K562 (cell line): ENCODE results near the gene RARRES2. TPM values are rescaled to one million over a fixed set of nuclear protein-coding genes. Genes with fewer than 3 reads are reported as not detected.

Experiments used
- ATAC-seq: fragments of 200-7000 bp; cut with Tn5 transposase; 3 replicates; pipeline ENCODE4 v1.9.1; 2020; ENCODE audit warnings: moderate library complexity
- BruUV-seq: library from RNA; stranded (reverse); fragments of 400-500 nt; replicated peaks from 2 replicates; lab custom pipeline; 2021; lab: Mats Ljungman, UMichigan
- CTCF ChIA-PET: fragments of 300-600 bp; formaldehyde crosslinking; extraction: SDS; loops from one replicate; lab custom pipeline; 2021; ENCODE audit warnings: low intra/inter-chr PET ratio; lab: Yijun Ruan, JAX
- POLR2A ChIA-PET: fragments of 300-600, 350-650 bp; sonication (Branson Sonifier 250); formaldehyde crosslinking; extraction: SDS; loops from one replicate; lab custom pipeline; 2021; ENCODE audit warnings: antibody characterized with exemption, inconsistent platforms; lab: Yijun Ruan, JAX
- DNase-seq, 4 experiments: peaks; one replicate each; pipeline versions ENCODE4 v3.0.0 to v3.0.0-alpha.2; 2011 to 2018; ENCODE audit warnings: low spot score in 3 of 4, mixed read lengths in 3 of 4; ENCODE audit errors: extremely low read depth in 1 of 4
- FAIRE-seq: peaks from 2 replicates; lab custom pipeline; 2011; peaks lifted over from hg19 to GRCh38; lab: Jason Lieb, UNC
- H2AFZ ChIP-seq: 2 replicates; pipeline ENCODE4 v1.6.0; 2011; ENCODE audit warnings: low read depth, low read length, control low read depth, inconsistent platforms
- H3K27ac ChIP-seq: fragments of 200-600 bp; 3 replicates; pipeline ENCODE4 v1.8.0; 2011; ENCODE audit warnings: low read depth, mild to moderate bottlenecking, control low read depth, inconsistent platforms, low read length, moderate library complexity, mixed read lengths; ENCODE audit errors: extremely low read depth
- H3K27me3 ChIP-seq, 2 experiments: fragments of 300-600 bp in 1 of 2; 2 replicates in 1 of 2; 3 replicates in 1 of 2; pipeline versions ENCODE4 v1.6.0 to v1.8.0; 2011; ENCODE audit warnings: inconsistent platforms in 2 of 2, low read length in 2 of 2, mild to moderate bottlenecking in 1 of 2, mixed read lengths in 1 of 2, moderate library complexity in 1 of 2; ENCODE audit not compliant: control insufficient read depth in 2 of 2, insufficient read depth in 2 of 2
- H3K36me3 ChIP-seq: fragments of 300-600 bp; 3 replicates; pipeline ENCODE4 v1.8.0; 2011; ENCODE audit warnings: mild to moderate bottlenecking, low read length, inconsistent platforms; ENCODE audit not compliant: control insufficient read depth, insufficient read depth
- H3K4me1 ChIP-seq, 2 experiments: fragments of 200-600 bp in 1 of 2; replicated peaks in 1 of 2; 2 replicates in 1 of 2; 3 replicates in 1 of 2; pipeline versions ENCODE4 v1.5.1 to v1.8.0; 2011; ENCODE audit warnings: inconsistent platforms in 2 of 2, low read length in 2 of 2, mild to moderate bottlenecking in 1 of 2, mixed read lengths in 1 of 2, moderate library complexity in 1 of 2; ENCODE audit not compliant: control insufficient read depth in 2 of 2, insufficient read depth in 2 of 2
- H3K4me2 ChIP-seq: 2 replicates; pipeline ENCODE4 v1.6.1; 2011; ENCODE audit warnings: low read length, control low read depth, inconsistent platforms, mixed read lengths; ENCODE audit not compliant: insufficient read depth
- H3K4me3 ChIP-seq: fragments of 200-600 bp; sonication (generic), shearing (Covaris generic); 2 replicates; pipeline ENCODE4 v1.5.1; 2016; ENCODE audit warnings: control low read depth, inconsistent platforms
- H3K79me2 ChIP-seq: fragments of 200-600 bp; 3 replicates; pipeline ENCODE4 v1.8.0; 2011; ENCODE audit warnings: low read length, inconsistent platforms; ENCODE audit not compliant: control insufficient read depth, insufficient read depth
- H3K9ac ChIP-seq, 2 experiments: 2 replicates each; pipeline versions ENCODE4 v1.6.0 to v1.6.1; 2011; ENCODE audit warnings: low read depth in 2 of 2, low read length in 2 of 2, control low read depth in 1 of 2, inconsistent platforms in 1 of 2, mild to moderate bottlenecking in 1 of 2, mixed read lengths in 1 of 2; ENCODE audit not compliant: insufficient read depth in 1 of 2
- H3K9me1 ChIP-seq: one replicate; pipeline ENCODE4 v1.6.0; 2011; ENCODE audit warnings: inconsistent platforms, mild to moderate bottlenecking, low read length, moderate library complexity; ENCODE audit not compliant: control insufficient read depth, insufficient read depth
- H3K9me3 ChIP-seq: replicated peaks from 2 replicates; pipeline ENCODE4 v1.5.1; 2011; ENCODE audit warnings: low read depth, low read length, inconsistent platforms; ENCODE audit not compliant: control insufficient read depth, insufficient read depth
- H4K20me1 ChIP-seq: replicated peaks from 2 replicates; pipeline ENCODE4 v1.6.1; 2011; ENCODE audit warnings: low read length, inconsistent platforms, mixed read lengths; ENCODE audit not compliant: control insufficient read depth, insufficient read depth
- ETV5 ChIP-seq: sonication (generic); formaldehyde crosslinking; IDR thresholded peaks from 2 replicates; pipeline ENCODE4 v1.4.0; 2020; ENCODE audit warnings: low read depth, mild to moderate bottlenecking, missing genetic modification reagents
- NR2C2 ChIP-seq, 2 experiments: fragments of 200-800 bp in 1 of 2; sonication (Bioruptor generic) in 1 of 2; sonication (generic) in 1 of 2; formaldehyde crosslinking in 1 of 2; IDR thresholded peaks; 2 replicates each; pipeline versions ENCODE4 v1.6.1 to v1.8.0; 2016 to 2022; ENCODE audit warnings: mild to moderate bottlenecking in 1 of 2, missing compliant biosample characterization in 1 of 2, missing genetic modification characterization in 1 of 2, missing genetic modification reagents in 1 of 2
- PHB2 ChIP-seq: fragments of 450-650 bp; IDR thresholded peaks from 2 replicates; pipeline ENCODE4 v1.6.1; 2017; ENCODE audit warnings: low read depth
- TEAD1 ChIP-seq, 2 experiments: fragments of 450-650 bp in 1 of 2; sonication (generic) in 1 of 2; formaldehyde crosslinking; IDR thresholded peaks; 2 replicates each; pipeline versions ENCODE4 v1.4.0 to v1.8.0; 2020 to 2022; ENCODE audit warnings: mild to moderate bottlenecking in 2 of 2, missing genetic modification reagents in 1 of 2
- ZFP30 ChIP-seq: fragments of 250-450 bp; sonication (Bioruptor Pico); IDR thresholded peaks from 2 replicates; pipeline ENCODE4 v1.8.0; 2022; ENCODE audit warnings: moderate library complexity, mild to moderate bottlenecking, inconsistent platforms, borderline replicate concordance
- ZNF175 ChIP-seq: fragments of 200-800 bp; sonication (Bioruptor generic); IDR thresholded peaks from 2 replicates; pipeline ENCODE4 v1.6.1; 2016; ENCODE audit warnings: low read depth, mild to moderate bottlenecking, missing genetic modification characterization, missing compliant biosample characterization
- WGBS: fragments of 100-300 bp; shearing (Covaris generic); methylation state at CpG from one replicate; pipeline ENCODE4 v1.1.6; 2016; ENCODE audit warnings: low coverage, mixed read lengths; ENCODE audit not compliant: insufficient coverage; ENCODE audit errors: missing lambda C conversion rate; 5-methylcytosine and 5-hydroxymethylcytosine counted together
- in situ Hi-C: fragments of 300-500 bp; cut with MboI; formaldehyde crosslinking; loops from 4 replicates; pipeline ENCODE4 v1.15.0; 2018; ENCODE audit warnings: inconsistent platforms, mixed read lengths
- intact Hi-C: fragments of 100-400 bp; cut with micrococcal nuclease; formaldehyde crosslinking; loops from 2 replicates; pipeline ENCODE4 v1.14.2; 2022
- polyA plus RNA-seq, 8 experiments: library from polyadenylated mRNA; depleted of rRNA in 4 of 8; stranded (reverse) in 5 of 8; unstranded in 3 of 8; fragments of >200 nt; fragmentation: Nextera tagmentation in 2 of 8; fragmentation: Illumina TruSeq in 1 of 8; extraction: Ambion mirVana in 2 of 8; extraction: Trizol in 1 of 8; gene quantifications; 2 replicates each; pipeline versions ENCODE4 v1.2.1 to v1.2.3, GENCODE V29; 2011 to 2014; ENCODE audit warnings: inconsistent platforms in 1 of 8, missing spikeins in 1 of 8
- total RNA-seq, 7 experiments: library from RNA; depleted of rRNA in 6 of 7; stranded (reverse); fragments of >200 nt in 6 of 7; fragmentation: Illumina TruSeq in 2 of 7; extraction: Trizol in 2 of 7; gene quantifications; 2 replicates each; pipeline versions ENCODE4 v1.2.1 to v1.2.3, GENCODE V29; 2011 to 2021; ENCODE audit warnings: low replicate concordance in 1 of 7
- TF ChIP-seq, protein P1 (sequence below): fragments of 250-450 bp; sonication (Bioruptor Pico); IDR thresholded peaks from 2 replicates; pipeline ENCODE4 v1.8.0; 2022; ENCODE audit warnings: inconsistent platforms, mild to moderate bottlenecking, moderate library complexity, borderline replicate concordance
- TF ChIP-seq, protein P2 (sequence below): conservative IDR thresholded peaks from 2 replicates; pipeline ENCODE4 v1.6.1; 2011; ENCODE audit warnings: low read depth, mild to moderate bottlenecking, low read length; ENCODE audit not compliant: control insufficient read depth
- TF ChIP-seq, protein P3 (sequence below): sonication (generic); formaldehyde crosslinking; IDR thresholded peaks from 2 replicates; pipeline ENCODE4 v1.8.0; 2022; ENCODE audit warnings: mild to moderate bottlenecking, missing genetic modification reagents
- TF ChIP-seq, protein P4 (sequence below), 3 experiments: fragments of 200-800 bp in 1 of 3; fragments of 250-450 bp in 1 of 3; fragments of 450-650 bp in 1 of 3; sonication (Bioruptor Pico) in 1 of 3; sonication (Bioruptor generic) in 1 of 3; formaldehyde crosslinking in 1 of 3; IDR thresholded peaks; 2 replicates each; pipeline versions ENCODE4 v1.6.1 to v1.8.0; 2016 to 2022; ENCODE audit warnings: mild to moderate bottlenecking in 2 of 3, missing genetic modification characterization in 2 of 3, missing compliant biosample characterization in 1 of 3, moderate library complexity in 1 of 3

RARRES2 gene
- total and polyA plus RNA-seq, 9 of the 15 experiments (the other 6 are each of a cell fraction or from before 2014, with no cell fraction given) = 0.11 to 1.7 (median 0.23) TPM; not detected in 6

DNA sequence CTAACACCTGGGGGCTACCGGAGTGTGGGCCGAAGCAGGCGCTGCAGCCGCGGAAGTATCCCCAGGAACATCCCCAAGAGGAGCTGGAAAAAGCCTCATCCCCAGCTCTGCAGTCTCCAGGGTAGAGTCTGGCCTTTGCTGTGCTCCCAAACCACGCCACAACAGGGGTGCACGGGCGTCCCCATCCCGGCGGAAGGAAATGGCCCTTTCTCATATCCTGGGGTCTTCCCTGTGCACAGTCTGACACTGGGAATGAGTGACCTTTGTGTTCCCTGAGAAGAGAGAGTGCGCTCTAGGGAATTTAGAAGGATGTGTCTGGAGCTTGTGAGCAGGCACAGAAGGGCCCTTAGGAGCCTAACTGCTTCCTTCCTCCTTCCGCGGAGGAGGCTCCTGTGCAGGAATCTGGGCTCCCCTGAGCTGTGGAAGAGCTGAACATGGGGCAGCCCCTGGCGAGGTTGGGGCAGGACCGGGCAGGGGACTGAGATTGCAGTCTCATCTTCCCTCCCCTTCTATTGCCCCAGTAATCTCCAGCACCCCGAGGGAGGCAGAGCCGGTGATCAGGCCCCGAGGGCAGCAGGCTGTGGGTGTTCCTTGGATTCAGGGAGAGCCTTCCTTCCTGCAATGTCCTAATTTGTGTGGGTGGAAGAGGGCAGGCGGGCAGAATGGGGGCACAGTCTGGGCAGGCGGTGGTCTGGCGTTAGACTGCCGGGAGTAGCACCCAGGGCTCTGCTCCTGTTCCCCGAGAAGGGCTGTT is 28.5 kb upstream of the RARRES2 start:
- Histone ChIP-seq H3K9me3 (no peaks in the 10 kb centered on the region), H3K9ac (peak overlapping the region; percentile 98 to 99), H3K4me2 (peak overlapping the region; percentile 100), H4K20me1 (no peaks in the 10 kb centered on the region; the same call in 1 of the 2 replicates), H3K4me3 (peak overlapping the region; percentile 79), H3K9me1 (no peaks in the 10 kb centered on the region), H3K27me3 (no peaks in the 10 kb centered on the region), H3K79me2 (peaks cover 66% of the 10 kb centered on the region), H3K4me1 (peaks cover 53 to 64% of the 10 kb centered on the region in 2 experiments), H3K36me3 (peaks cover 58% of the 10 kb centered on the region), H2AFZ (0 out of 2 replicates have a peak overlapping the region, but pooled peaks have one; percentile 82), H3K27ac (peak overlapping the region; percentile 97)
- no TSS peak for BruUV-seq
- intact Hi-C loops (loop anchor here (2.0 kb wide), 2 partner anchors 31 to 47 kb away; partner anchors contain the start of genes ACTR3C and LRRC61), in situ Hi-C loops (no loop called here)
- DNase-seq (peak in 3 of 4 experiments; percentile 27 to 38 (median 32)), FAIRE-seq (no peak), ATAC-seq (peak; percentile 3)
- CTCF ChIA-PET = no interaction called here
- WGBS = 37% methylated on average over 23 of the region's 23 CpGs
- POLR2A ChIA-PET = interaction anchor here (0.6 to 3.5 kb wide), 13 partner anchors 8 to 580 kb away, joined by 3 to 30 read pairs (median 4); partner anchors contain the start of genes ACTR3C and LRRC61
- TF ChIP-seq PHB2 = no peak
- no peak for TF ChIP-seq ZNF175 (CRISPR knock-in tag)
- TF ChIP-seq, protein P1, sequence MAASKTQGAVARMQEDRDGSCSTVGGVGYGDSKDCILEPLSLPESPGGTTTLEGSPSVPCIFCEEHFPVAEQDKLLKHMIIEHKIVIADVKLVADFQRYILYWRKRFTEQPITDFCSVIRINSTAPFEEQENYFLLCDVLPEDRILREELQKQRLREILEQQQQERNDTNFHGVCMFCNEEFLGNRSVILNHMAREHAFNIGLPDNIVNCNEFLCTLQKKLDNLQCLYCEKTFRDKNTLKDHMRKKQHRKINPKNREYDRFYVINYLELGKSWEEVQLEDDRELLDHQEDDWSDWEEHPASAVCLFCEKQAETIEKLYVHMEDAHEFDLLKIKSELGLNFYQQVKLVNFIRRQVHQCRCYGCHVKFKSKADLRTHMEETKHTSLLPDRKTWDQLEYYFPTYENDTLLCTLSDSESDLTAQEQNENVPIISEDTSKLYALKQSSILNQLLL (CRISPR knock-in tag) = peak; percentile 6; the same call in 1 of the 2 replicates
- TF ChIP-seq, protein P2, sequence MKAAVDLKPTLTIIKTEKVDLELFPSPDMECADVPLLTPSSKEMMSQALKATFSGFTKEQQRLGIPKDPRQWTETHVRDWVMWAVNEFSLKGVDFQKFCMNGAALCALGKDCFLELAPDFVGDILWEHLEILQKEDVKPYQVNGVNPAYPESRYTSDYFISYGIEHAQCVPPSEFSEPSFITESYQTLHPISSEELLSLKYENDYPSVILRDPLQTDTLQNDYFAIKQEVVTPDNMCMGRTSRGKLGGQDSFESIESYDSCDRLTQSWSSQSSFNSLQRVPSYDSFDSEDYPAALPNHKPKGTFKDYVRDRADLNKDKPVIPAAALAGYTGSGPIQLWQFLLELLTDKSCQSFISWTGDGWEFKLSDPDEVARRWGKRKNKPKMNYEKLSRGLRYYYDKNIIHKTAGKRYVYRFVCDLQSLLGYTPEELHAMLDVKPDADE = no peak
- TF ChIP-seq, protein P3, sequence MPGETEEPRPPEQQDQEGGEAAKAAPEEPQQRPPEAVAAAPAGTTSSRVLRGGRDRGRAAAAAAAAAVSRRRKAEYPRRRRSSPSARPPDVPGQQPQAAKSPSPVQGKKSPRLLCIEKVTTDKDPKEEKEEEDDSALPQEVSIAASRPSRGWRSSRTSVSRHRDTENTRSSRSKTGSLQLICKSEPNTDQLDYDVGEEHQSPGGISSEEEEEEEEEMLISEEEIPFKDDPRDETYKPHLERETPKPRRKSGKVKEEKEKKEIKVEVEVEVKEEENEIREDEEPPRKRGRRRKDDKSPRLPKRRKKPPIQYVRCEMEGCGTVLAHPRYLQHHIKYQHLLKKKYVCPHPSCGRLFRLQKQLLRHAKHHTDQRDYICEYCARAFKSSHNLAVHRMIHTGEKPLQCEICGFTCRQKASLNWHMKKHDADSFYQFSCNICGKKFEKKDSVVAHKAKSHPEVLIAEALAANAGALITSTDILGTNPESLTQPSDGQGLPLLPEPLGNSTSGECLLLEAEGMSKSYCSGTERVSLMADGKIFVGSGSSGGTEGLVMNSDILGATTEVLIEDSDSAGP (CRISPR knock-in tag) = 0 out of 2 replicates have a peak, but pooled peaks have one; percentile 16
- TF ChIP-seq NR2C2 (CRISPR knock-in tag; IDR thresholded peaks at IDR 0.05) = peak; percentile 59; the same call in 1 of the 2 replicates
- TF ChIP-seq NR2C2 (tag; IDR thresholded peaks at IDR 0.05) = no peak
- no peak for TF ChIP-seq ETV5 (CRISPR knock-in tag)
- TF ChIP-seq, protein P4, sequence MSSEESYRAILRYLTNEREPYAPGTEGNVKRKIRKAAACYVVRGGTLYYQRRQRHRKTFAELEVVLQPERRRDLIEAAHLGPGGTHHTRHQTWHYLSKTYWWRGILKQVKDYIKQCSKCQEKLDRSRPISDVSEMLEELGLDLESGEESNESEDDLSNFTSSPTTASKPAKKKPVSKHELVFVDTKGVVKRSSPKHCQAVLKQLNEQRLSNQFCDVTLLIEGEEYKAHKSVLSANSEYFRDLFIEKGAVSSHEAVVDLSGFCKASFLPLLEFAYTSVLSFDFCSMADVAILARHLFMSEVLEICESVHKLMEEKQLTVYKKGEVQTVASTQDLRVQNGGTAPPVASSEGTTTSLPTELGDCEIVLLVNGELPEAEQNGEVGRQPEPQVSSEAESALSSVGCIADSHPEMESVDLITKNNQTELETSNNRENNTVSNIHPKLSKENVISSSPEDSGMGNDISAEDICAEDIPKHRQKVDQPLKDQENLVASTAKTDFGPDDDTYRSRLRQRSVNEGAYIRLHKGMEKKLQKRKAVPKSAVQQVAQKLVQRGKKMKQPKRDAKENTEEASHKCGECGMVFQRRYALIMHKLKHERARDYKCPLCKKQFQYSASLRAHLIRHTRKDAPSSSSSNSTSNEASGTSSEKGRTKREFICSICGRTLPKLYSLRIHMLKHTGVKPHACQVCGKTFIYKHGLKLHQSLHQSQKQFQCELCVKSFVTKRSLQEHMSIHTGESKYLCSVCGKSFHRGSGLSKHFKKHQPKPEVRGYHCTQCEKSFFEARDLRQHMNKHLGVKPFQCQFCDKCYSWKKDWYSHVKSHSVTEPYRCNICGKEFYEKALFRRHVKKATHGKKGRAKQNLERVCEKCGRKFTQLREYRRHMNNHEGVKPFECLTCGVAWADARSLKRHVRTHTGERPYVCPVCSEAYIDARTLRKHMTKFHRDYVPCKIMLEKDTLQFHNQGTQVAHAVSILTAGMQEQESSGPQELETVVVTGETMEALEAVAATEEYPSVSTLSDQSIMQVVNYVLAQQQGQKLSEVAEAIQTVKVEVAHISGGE (CRISPR knock-in tag; IDR thresholded peaks at IDR 0.05) = no peak
- peak in 1 of 2 experiments; percentile 57; a peak in 1 of 4 replicates for TF ChIP-seq TEAD1 (CRISPR knock-in tag; IDR thresholded peaks at IDR 0.05)
- TF ChIP-seq ZFP30 (CRISPR knock-in tag) = no peak
